ENCODE data around the gene SLC25A25.
"Not testable (repeated sequence)": the region's sequence is repeated elsewhere in the genome, so short reads cannot be mapped to it uniquely, and the experiment has no call there.

SLC25A25 gene

GRCh38 chr9:128043467-128043868 lies 24.6 kb upstream of the SLC25A25 start:
- Mint-ChIP-seq H3K27me3 (no peaks in the 10 kb centered on the region), H3K4me3 (no peak overlapping the region), H3K27ac (no peak overlapping the region), H3K9me3 (no peaks in the 10 kb centered on the region), H3K4me1 (peaks cover 15% of the 10 kb centered on the region)
- ATAC-seq: no peak
- DNase-seq: no peak

- not testable (repeated sequence) for ATAC-seq, H3K4me3 Mint-ChIP-seq, H3K27ac Mint-ChIP-seq, DNase-seq, H3K9me3 Mint-ChIP-seq, H3K27me3 Mint-ChIP-seq
- H3K4me1 Mint-ChIP-seq: peaks cover 15% of the 10 kb centered on the region
Observed at GRCh38 chr9:128045409-128045808, 22.6 kb upstream of the SLC25A25 start.

GRCh38 chr9:128045831-128046230 lies 22.2 kb upstream of the SLC25A25 start:
- H3K4me1 Mint-ChIP-seq: peaks cover 15% of the 10 kb centered on the region
- H3K9me3 Mint-ChIP-seq: no peaks in the 10 kb centered on the region
- ATAC-seq: no peak
- no peak for DNase-seq
- H3K4me3 Mint-ChIP-seq: no peak overlapping the region
- H3K27me3 Mint-ChIP-seq: no peaks in the 10 kb centered on the region
- no peak overlapping the region for H3K27ac Mint-ChIP-seq

DNA sequence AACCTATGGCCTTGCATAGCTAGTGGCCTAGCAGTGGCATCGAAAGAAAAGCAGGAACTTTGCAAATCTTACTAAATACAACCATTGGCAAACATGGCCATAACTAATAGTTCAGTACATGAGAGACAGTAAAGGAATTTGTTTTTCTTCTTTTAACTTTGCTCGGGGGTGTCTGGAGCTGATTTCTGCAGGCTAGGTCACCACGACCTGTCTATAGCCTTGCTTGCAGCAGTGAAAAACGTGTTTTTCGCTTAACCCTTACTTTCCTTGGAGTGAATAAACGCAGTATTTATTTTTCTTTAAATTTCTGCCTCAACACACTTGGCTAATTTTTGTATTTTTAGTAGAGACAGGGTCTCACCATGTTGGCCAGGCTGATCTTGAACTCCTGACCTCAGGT lies 20.8 kb upstream of the SLC25A25 start:
- Mint-ChIP-seq H3K4me1 (peaks cover 2% of the 10 kb centered on the region), H3K27me3 (no peaks in the 10 kb centered on the region), H3K9me3 (no peaks in the 10 kb centered on the region), H3K27ac (no peak overlapping the region), H3K4me3 (no peak overlapping the region)
- no peak for ATAC-seq
- no peak for DNase-seq

- peak; percentile 88 for ATAC-seq
- no peak for DNase-seq
- H3K4me1 Mint-ChIP-seq: no peaks in the 10 kb centered on the region
Observed at GRCh38 chr9:128048663-128049062, 19.4 kb upstream of the SLC25A25 start.

GRCh38 chr9:128049843-128050242 lies 18.2 kb upstream of the SLC25A25 start:
- no peak overlapping the region for H3K4me3 Mint-ChIP-seq
- no peaks in the 10 kb centered on the region for H3K9me3 Mint-ChIP-seq
- ATAC-seq: no peak
- no peaks in the 10 kb centered on the region for H3K4me1 Mint-ChIP-seq
- no peak for DNase-seq
- no peaks in the 10 kb centered on the region for H3K27me3 Mint-ChIP-seq
- no peak overlapping the region for H3K27ac Mint-ChIP-seq

More at GRCh38 chr9:128048663-128049062, 19.4 kb upstream of the SLC25A25 start:
- Mint-ChIP-seq H3K27me3 (no peaks in the 10 kb centered on the region), H3K9me3 (no peaks in the 10 kb centered on the region), H3K27ac (no peak overlapping the region), H3K4me3 (no peak overlapping the region)

- Mint-ChIP-seq H3K27me3 (no peaks in the 10 kb centered on the region), H3K9me3 (no peaks in the 10 kb centered on the region), H3K27ac (no peak overlapping the region), H3K4me3 (no peak overlapping the region), H3K4me1 (no peaks in the 10 kb centered on the region)
- ATAC-seq (no peak), DNase-seq (no peak)
Observed at GRCh38 chr9:128051932-128052709, 15.9 kb upstream of the SLC25A25 start.

DNA sequence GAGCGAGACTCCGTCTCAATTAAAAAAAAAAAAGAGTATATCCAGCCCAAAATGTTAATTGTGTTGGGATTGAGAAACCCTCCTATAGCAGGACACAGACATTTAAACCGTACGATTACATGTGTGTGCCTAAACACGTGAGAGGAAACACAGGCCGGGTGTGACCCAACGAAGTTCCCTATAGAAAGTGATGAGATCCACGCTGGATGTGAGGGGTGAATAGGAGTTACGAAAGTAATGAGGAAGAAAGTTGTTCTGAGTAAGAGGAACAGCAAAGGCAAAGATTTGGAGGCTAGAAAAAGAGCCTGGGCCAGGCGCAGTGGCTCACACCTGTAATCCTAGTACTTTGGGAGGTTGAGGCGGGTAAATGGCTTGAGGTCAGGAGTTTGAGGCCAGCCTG lies 14.5 kb upstream of the SLC25A25 start:
- no peak for ATAC-seq
- no peak for DNase-seq
- H3K27me3 Mint-ChIP-seq: no peaks in the 10 kb centered on the region
- H3K4me3 Mint-ChIP-seq: no peak overlapping the region
- H3K9me3 Mint-ChIP-seq: no peaks in the 10 kb centered on the region
- H3K27ac Mint-ChIP-seq: no peak overlapping the region
- H3K4me1 Mint-ChIP-seq: no peaks in the 10 kb centered on the region

- Mint-ChIP-seq H3K4me1 (no peaks in the 10 kb centered on the region), H3K4me3 (no peak overlapping the region), H3K27ac (peak overlapping the region in 1 of 2 donors; percentile 16), H3K9me3 (no peaks in the 10 kb centered on the region), H3K27me3 (no peaks in the 10 kb centered on the region)
- DNase-seq: no peak
- ATAC-seq: no peak
Observed at GRCh38 chr9:128054087-128054486, 13.9 kb upstream of the SLC25A25 start.

DNA sequence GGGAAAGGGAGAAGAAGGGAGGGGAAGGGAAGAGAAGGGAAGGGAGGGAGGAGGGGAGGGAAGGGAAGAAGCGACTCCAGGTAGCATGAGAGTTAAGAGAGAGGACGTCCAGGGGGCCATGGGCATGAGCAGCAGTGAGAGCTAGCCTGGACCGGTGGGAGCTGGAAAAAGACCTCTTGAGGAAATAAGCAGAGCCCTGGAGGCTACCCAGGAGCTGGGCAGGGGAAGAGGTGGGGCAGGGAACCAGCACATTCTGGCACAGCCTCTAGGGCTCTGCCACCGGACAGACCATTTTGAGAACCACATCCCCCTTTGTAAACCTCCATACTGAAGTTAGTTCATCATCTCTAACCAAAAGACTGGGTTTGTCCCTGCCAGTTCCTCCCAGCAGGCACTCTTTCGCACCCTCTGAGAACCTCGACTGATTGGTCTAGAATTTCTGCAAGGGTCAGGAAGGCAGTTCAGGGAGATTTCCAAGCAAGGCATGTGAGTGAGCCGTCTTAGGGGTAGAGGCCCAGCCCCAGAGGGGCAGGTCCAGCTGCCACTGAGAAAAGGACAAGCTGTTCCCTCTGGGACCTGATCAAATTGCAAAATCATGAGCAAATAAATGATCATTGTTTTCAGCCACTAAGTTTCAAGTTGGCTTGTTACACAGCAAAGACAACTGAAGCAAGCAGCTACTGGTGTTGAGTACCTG lies 12.5 kb upstream of the SLC25A25 start:
- H3K27ac Mint-ChIP-seq: no peak overlapping the region
- no peak overlapping the region for H3K4me3 Mint-ChIP-seq
- H3K4me1 Mint-ChIP-seq: no peaks in the 10 kb centered on the region
- ATAC-seq (no peak), DNase-seq (no peak)
- H3K27me3 Mint-ChIP-seq: no peaks in the 10 kb centered on the region
- no peaks in the 10 kb centered on the region for H3K9me3 Mint-ChIP-seq

DNA sequence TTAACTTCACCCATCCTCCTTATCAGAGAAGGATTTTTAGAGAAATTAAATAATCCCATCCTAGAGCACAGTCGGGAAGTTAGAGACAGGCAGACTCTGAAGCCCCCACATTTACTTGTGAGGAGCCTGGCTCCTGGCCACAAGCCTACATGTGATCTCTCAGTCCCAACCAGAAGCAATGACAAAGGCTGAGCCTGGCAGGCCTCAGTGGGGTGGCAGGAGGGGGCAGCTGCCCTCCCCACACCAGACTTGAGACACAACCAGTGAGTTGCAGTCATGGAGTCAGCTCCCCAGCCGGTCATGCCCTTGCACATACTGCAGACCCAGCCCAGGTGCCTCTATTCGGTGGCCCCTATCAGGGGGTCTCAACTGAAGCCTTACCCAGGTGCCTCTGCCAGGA lies 11.9 kb upstream of the SLC25A25 start:
- no peak overlapping the region for H3K4me3 Mint-ChIP-seq
- no peaks in the 10 kb centered on the region for H3K9me3 Mint-ChIP-seq
- H3K4me1 Mint-ChIP-seq: peaks cover 5% of the 10 kb centered on the region
- H3K27ac Mint-ChIP-seq: no peak overlapping the region
- no peaks in the 10 kb centered on the region for H3K27me3 Mint-ChIP-seq
- no peak for DNase-seq
- no peak for ATAC-seq

- peaks cover 15% of the 10 kb centered on the region for H3K4me1 Mint-ChIP-seq
- no peak overlapping the region for H3K4me3 Mint-ChIP-seq
- H3K27ac Mint-ChIP-seq: no peak overlapping the region
- H3K9me3 Mint-ChIP-seq: no peaks in the 10 kb centered on the region
- no peaks in the 10 kb centered on the region for H3K27me3 Mint-ChIP-seq
- DNase-seq: no peak
- ATAC-seq: no peak
Observed at GRCh38 chr9:128056887-128057723, 10.9 kb upstream of the SLC25A25 start.

GRCh38 chr9:128057724-128058409 lies 10.2 kb upstream of the SLC25A25 start:
- Mint-ChIP-seq H3K27ac (no peak overlapping the region), H3K9me3 (no peaks in the 10 kb centered on the region), H3K4me3 (no peak overlapping the region), H3K4me1 (peaks cover 20% of the 10 kb centered on the region), H3K27me3 (no peaks in the 10 kb centered on the region)
- no peak for ATAC-seq
- DNase-seq: no peak

DNA sequence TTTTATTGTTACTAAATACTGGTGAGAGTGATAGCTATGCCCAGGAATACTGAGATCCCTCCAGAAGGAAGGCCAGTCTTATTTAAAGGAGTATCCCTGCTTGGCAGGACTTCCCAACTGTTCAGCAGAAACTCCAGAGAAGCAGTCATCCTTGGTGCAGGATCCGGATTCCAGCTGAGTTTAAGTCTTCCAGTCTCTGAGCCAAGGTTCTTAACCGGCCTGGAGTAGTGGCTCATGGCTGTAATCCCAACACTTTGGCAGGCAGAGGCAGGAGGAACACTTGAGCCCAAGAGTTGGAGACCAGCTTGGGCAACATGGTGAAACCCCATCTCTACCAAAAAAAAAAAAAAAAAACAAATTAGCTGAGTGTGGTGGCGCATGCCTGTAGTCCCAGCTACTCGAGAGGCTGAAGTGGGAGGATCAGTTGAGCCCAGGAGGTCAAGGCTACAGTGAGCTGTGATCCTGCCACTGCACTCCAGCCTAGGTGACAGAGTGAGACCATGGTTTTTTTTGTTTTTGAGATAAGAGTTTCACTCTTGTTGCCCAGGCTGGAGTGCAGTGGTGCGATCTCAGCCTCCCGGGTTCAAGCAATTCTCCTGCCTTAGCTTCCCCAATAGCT lies 8.6 kb upstream of the SLC25A25 start:
- ATAC-seq (no peak), DNase-seq (no peak)
- Mint-ChIP-seq H3K9me3 (no peaks in the 10 kb centered on the region), H3K4me1 (peaks cover 30% of the 10 kb centered on the region), H3K27me3 (no peaks in the 10 kb centered on the region), H3K4me3 (no peak overlapping the region), H3K27ac (no peak overlapping the region)

All from stimulated activated naive CD8-positive, alpha-beta T cell treated with anti-CD3 and anti-CD28 coated beads, Interleukin-15, amount 100 ng/mL, for 72 hours (primary cell).